HAP-1 (cell line): ENCODE data around the gene STX2.
"Not testable (repeated sequence)": the region's sequence is repeated elsewhere in the genome, so short reads cannot be mapped to it uniquely, and the experiment has no call there.

Experiments
- DNase-seq, 2 experiments: peaks; one replicate each; pipeline ENCODE4 v3.0.0-alpha.2; 2016 to 2020; ENCODE audit warnings: low spot score in 2 of 2
- H3K27me3 ChIP-seq: fragments of 250-450 bp; sonication (Bioruptor Pico); 2 replicates; pipeline ENCODE4 v1.5.1; 2020; ENCODE audit warnings: low read depth, mild to moderate bottlenecking, moderate library complexity
- H3K36me3 ChIP-seq: fragments of 250-450 bp; sonication (Bioruptor Pico); replicated peaks from 2 replicates; pipeline ENCODE4 v1.5.1; 2020; ENCODE audit warnings: mild to moderate bottlenecking
- H3K4me1 ChIP-seq: fragments of 250-450 bp; sonication (Bioruptor Pico); 2 replicates; pipeline ENCODE4 v1.5.1; 2020; ENCODE audit warnings: mild to moderate bottlenecking
- H3K4me3 ChIP-seq: fragments of 250-450 bp; sonication (Bioruptor Pico); 2 replicates; pipeline ENCODE4 v1.5.1; 2020; ENCODE audit warnings: mild to moderate bottlenecking, moderate library complexity
- H3K9me3 ChIP-seq: fragments of 250-450 bp; sonication (Bioruptor Pico); 2 replicates; pipeline ENCODE4 v1.5.1; 2020; ENCODE audit warnings: mild to moderate bottlenecking, moderate library complexity
- in situ Hi-C: fragments of 300-500 bp; cut with MboI; formaldehyde crosslinking; loops from 3 replicates; pipeline ENCODE4 v1.14.3; 2020; ENCODE audit warnings: low sequenced_read_pairs, inconsistent platforms, mixed read lengths

Gene STX2

GRCh38 chr12:130770413-130771028, 68.5 kb downstream of the STX2 start:
- H3K9me3 ChIP-seq: no peaks in the 10 kb centered on the region
- in situ Hi-C loops: no loop called here
- DNase-seq: no peak

GRCh38 chr12:130768120-130768519, 70.9 kb downstream of the STX2 start:
- no peaks in the 10 kb centered on the region for H3K9me3 ChIP-seq
- no peaks in the 10 kb centered on the region for H3K4me1 ChIP-seq
- H3K27me3 ChIP-seq: 0 out of 2 replicates have a peak, but pooled peaks cover 4% of the 10 kb centered on the region
- no peak overlapping the region for H3K4me3 ChIP-seq
- in situ Hi-C loops: no loop called here
- DNase-seq: no peak
- no peaks in the 10 kb centered on the region for H3K36me3 ChIP-seq

More at GRCh38 chr12:130770413-130771028, 68.5 kb downstream of the STX2 start:
- Histone ChIP-seq H3K36me3 (no peaks in the 10 kb centered on the region), H3K4me1 (no peaks in the 10 kb centered on the region), H3K4me3 (no peak overlapping the region), H3K27me3 (0 out of 2 replicates have a peak, but pooled peaks cover 4% of the 10 kb centered on the region)

- H3K4me1 ChIP-seq: no peaks in the 10 kb centered on the region
- H3K27me3 ChIP-seq: peaks cover 12% of the 10 kb centered on the region
- H3K9me3 ChIP-seq: no peaks in the 10 kb centered on the region
- no peak for DNase-seq
- H3K4me3 ChIP-seq: no peak overlapping the region
- in situ Hi-C loops: no loop called here
- H3K36me3 ChIP-seq: no peaks in the 10 kb centered on the region
These were observed 72.6 kb downstream of the STX2 start for GRCh38 chr12:130766470-130766869.

- in situ Hi-C loops: no loop called here
- peaks cover 14% of the 10 kb centered on the region for H3K27me3 ChIP-seq
- no peak for DNase-seq
These were observed 73.8 kb downstream of the STX2 start for GRCh38 chr12:130765186-130765659.

GRCh38 chr12:130764475-130765185, 74.4 kb downstream of the STX2 start:
- peak in 1 of 2 experiments; percentile 37 for DNase-seq
- no peaks in the 10 kb centered on the region for H3K4me1 ChIP-seq
- no peaks in the 10 kb centered on the region for H3K36me3 ChIP-seq
- H3K4me3 ChIP-seq: no peak overlapping the region
- peaks cover 14% of the 10 kb centered on the region for H3K27me3 ChIP-seq
- no peaks in the 10 kb centered on the region for H3K9me3 ChIP-seq
- in situ Hi-C loops: no loop called here

More at GRCh38 chr12:130765186-130765659, 73.8 kb downstream of the STX2 start:
- no peak overlapping the region for H3K4me3 ChIP-seq
- H3K4me1 ChIP-seq: no peaks in the 10 kb centered on the region
- H3K9me3 ChIP-seq: no peaks in the 10 kb centered on the region
- no peaks in the 10 kb centered on the region for H3K36me3 ChIP-seq

- in situ Hi-C loops: no loop called here
These were observed 75.0 kb downstream of the STX2 start for GRCh38 chr12:130764073-130764472.

GRCh38 chr12:130762319-130762675, 76.8 kb downstream of the STX2 start:
- H3K27me3 ChIP-seq: peaks cover 14% of the 10 kb centered on the region
- in situ Hi-C loops: no loop called here
- no peaks in the 10 kb centered on the region for H3K36me3 ChIP-seq
- no peaks in the 10 kb centered on the region for H3K9me3 ChIP-seq
- no peak for DNase-seq
- H3K4me1 ChIP-seq: no peaks in the 10 kb centered on the region
- H3K4me3 ChIP-seq: no peak overlapping the region

More at GRCh38 chr12:130764073-130764472, 75.0 kb downstream of the STX2 start:
- Histone ChIP-seq H3K9me3 (no peaks in the 10 kb centered on the region), H3K27me3 (peaks cover 14% of the 10 kb centered on the region), H3K36me3 (no peaks in the 10 kb centered on the region), H3K4me3 (no peak overlapping the region), H3K4me1 (no peaks in the 10 kb centered on the region)
- no peak for DNase-seq

- H3K4me1 ChIP-seq: no peaks in the 10 kb centered on the region
- peak in 1 of 2 experiments; percentile 56 for DNase-seq
- in situ Hi-C loops: no loop called here
- no peaks in the 10 kb centered on the region for H3K9me3 ChIP-seq
- H3K4me3 ChIP-seq: no peak overlapping the region
- H3K27me3 ChIP-seq: peaks cover 14% of the 10 kb centered on the region
- no peaks in the 10 kb centered on the region for H3K36me3 ChIP-seq
These were observed 77.3 kb downstream of the STX2 start for GRCh38 chr12:130761537-130762318.

GRCh38 chr12:130754234-130754901, 84.7 kb downstream of the STX2 start:
- Histone ChIP-seq H3K9me3 (peaks cover 2% of the 10 kb centered on the region; the same call in 1 of the 2 replicates), H3K36me3 (no peaks in the 10 kb centered on the region), H3K4me1 (no peaks in the 10 kb centered on the region), H3K4me3 (no peak overlapping the region), H3K27me3 (no peaks in the 10 kb centered on the region; the same call in 1 of the 2 replicates)
- DNase-seq: no peak
- in situ Hi-C loops: no loop called here

- DNase-seq: no peak
These were observed 86.3 kb downstream of the STX2 start for GRCh38 chr12:130752692-130753230.

GRCh38 chr12:130752037-130752436, 87.0 kb downstream of the STX2 start:
- in situ Hi-C loops: not testable (repeated sequence)

More at GRCh38 chr12:130752692-130753230, 86.3 kb downstream of the STX2 start:
- Histone ChIP-seq H3K36me3 (no peaks in the 10 kb centered on the region), H3K4me1 (no peaks in the 10 kb centered on the region), H3K9me3 (peaks cover 2% of the 10 kb centered on the region; the same call in 1 of the 2 replicates), H3K27me3 (no peaks in the 10 kb centered on the region; the same call in 1 of the 2 replicates), H3K4me3 (no peak overlapping the region)
- in situ Hi-C loops: no loop called here

GRCh38 chr12:130748786-130749185, 90.3 kb downstream of the STX2 start:
- Histone ChIP-seq H3K27me3 (no peaks in the 10 kb centered on the region; the same call in 1 of the 2 replicates), H3K4me3 (no peak overlapping the region), H3K4me1 (no peaks in the 10 kb centered on the region), H3K9me3 (no peaks in the 10 kb centered on the region; the same call in 1 of the 2 replicates), H3K36me3 (no peaks in the 10 kb centered on the region)
- no peak for DNase-seq
- in situ Hi-C loops: loop anchor here (25.0 kb wide), 1 partner anchor 711 kb away; no protein-coding TSS in a partner anchor

More at GRCh38 chr12:130752037-130752436, 87.0 kb downstream of the STX2 start:
- H3K36me3 ChIP-seq, H3K27me3 ChIP-seq, H3K9me3 ChIP-seq, H3K4me3 ChIP-seq, DNase-seq, H3K4me1 ChIP-seq: not testable (repeated sequence)
